H9 (cell line): Measurements from ENCODE around the gene TCF15. TPM values are rescaled to one million over a fixed set of nuclear protein-coding genes. Genes with fewer than 3 reads are reported as not detected.

Experiments used
- DNase-seq: peaks from one replicate; pipeline ENCODE4 v3.0.0-alpha.2; 2017
- H2AFZ ChIP-seq: one replicate; pipeline ENCODE4 v1.6.1; 2013; ENCODE audit warnings: mild to moderate bottlenecking, low read length, control low read depth, moderate library complexity
- H2AK5ac ChIP-seq: 2 replicates; pipeline ENCODE4 v1.6.1; 2013; ENCODE audit warnings: low read length, control low read depth, mixed read lengths; ENCODE audit not compliant: insufficient read length
- H2BK120ac ChIP-seq: one replicate; pipeline ENCODE4 v1.6.1; 2013; ENCODE audit warnings: low read depth, mild to moderate bottlenecking, low read length, control low read depth, inconsistent platforms; ENCODE audit not compliant: poor library complexity, severe bottlenecking
- H2BK12ac ChIP-seq: 2 replicates; pipeline ENCODE4 v1.6.1; 2013; ENCODE audit warnings: low read length, control low read depth, mixed read lengths, low read depth; ENCODE audit not compliant: insufficient read length
- H2BK15ac ChIP-seq: 2 replicates; pipeline ENCODE4 v1.6.1; 2013; ENCODE audit warnings: low read depth, low read length, control low read depth
- H2BK20ac ChIP-seq: one replicate; pipeline ENCODE4 v1.6.1; 2013; ENCODE audit warnings: low read depth, mild to moderate bottlenecking, low read length, control low read depth, inconsistent platforms; ENCODE audit not compliant: poor library complexity, severe bottlenecking
- H2BK5ac ChIP-seq: 2 replicates; pipeline ENCODE4 v1.6.1; 2013; ENCODE audit warnings: low read length, control low read depth, mixed read lengths; ENCODE audit not compliant: insufficient read length
- H3K14ac ChIP-seq: 2 replicates; pipeline ENCODE4 v1.6.1; 2013; ENCODE audit warnings: low read length, control low read depth; ENCODE audit not compliant: insufficient read depth
- H3K18ac ChIP-seq: 2 replicates; pipeline ENCODE4 v1.6.1; 2013; ENCODE audit warnings: low read depth, mild to moderate bottlenecking, mixed read lengths, low read length, control low read depth; ENCODE audit not compliant: insufficient read length
- H3K23ac ChIP-seq: 2 replicates; pipeline ENCODE4 v1.6.1; 2013; ENCODE audit warnings: low read length, control low read depth, mixed read lengths, low read depth; ENCODE audit not compliant: insufficient read length
- H3K23me2 ChIP-seq: 2 replicates; pipeline ENCODE4 v1.6.1; 2013; ENCODE audit warnings: low read depth, mild to moderate bottlenecking, mixed read lengths, low read length, control low read depth; ENCODE audit not compliant: insufficient read length, poor library complexity, severe bottlenecking
- H3K27ac ChIP-seq: 2 replicates; pipeline ENCODE4 v1.5.1; 2013; ENCODE audit warnings: low read length, control low read depth, mixed read lengths, low read depth; ENCODE audit not compliant: insufficient read length
- H3K27me3 ChIP-seq: 2 replicates; pipeline ENCODE4 v1.6.1; 2013; ENCODE audit warnings: low read length, control low read depth, inconsistent platforms; ENCODE audit not compliant: insufficient read depth
- H3K4ac ChIP-seq: 2 replicates; pipeline ENCODE4 v1.6.1; 2013; ENCODE audit warnings: low read depth, mild to moderate bottlenecking, control low read depth, inconsistent platforms, low read length, moderate library complexity
- H3K4me1 ChIP-seq: 2 replicates; pipeline ENCODE4 v1.6.1; 2013; ENCODE audit warnings: low read length, control low read depth, inconsistent platforms; ENCODE audit not compliant: insufficient read depth
- H3K4me2 ChIP-seq: 2 replicates; pipeline ENCODE4 v1.6.1; 2013; ENCODE audit warnings: low read length, control low read depth, mixed read lengths; ENCODE audit not compliant: insufficient read length, insufficient read depth
- H3K56ac ChIP-seq: 2 replicates; pipeline ENCODE4 v1.6.1; 2013; ENCODE audit warnings: low read depth, mild to moderate bottlenecking, mixed read lengths, low read length, control low read depth; ENCODE audit not compliant: insufficient read length
- H3K79me1 ChIP-seq: 2 replicates; pipeline ENCODE4 v1.6.1; 2013; ENCODE audit warnings: low read depth, mild to moderate bottlenecking, moderate library complexity, low read length, control low read depth, inconsistent platforms; ENCODE audit not compliant: insufficient read depth, poor library complexity, severe bottlenecking
- H3K79me2 ChIP-seq: 2 replicates; pipeline ENCODE4 v1.6.1; 2013; ENCODE audit warnings: low read length, control low read depth, inconsistent platforms; ENCODE audit not compliant: insufficient read depth
- H3K9ac ChIP-seq: 2 replicates; pipeline ENCODE4 v1.6.1; 2013; ENCODE audit warnings: low read length, control low read depth, mixed read lengths; ENCODE audit not compliant: insufficient read length; ENCODE audit errors: extremely low read depth
- H3K9me3 ChIP-seq: one replicate; pipeline ENCODE4 v1.6.1; 2013; ENCODE audit warnings: low read depth, low read length, inconsistent platforms; ENCODE audit not compliant: control insufficient read depth
- H3T11ph ChIP-seq: one replicate; pipeline ENCODE4 v1.6.1; 2013; ENCODE audit warnings: mild to moderate bottlenecking, low read length, control low read depth, inconsistent platforms
- H4K20me1 ChIP-seq: one replicate; pipeline ENCODE4 v1.6.1; 2013; ENCODE audit not compliant: control insufficient read depth, insufficient read length, insufficient read depth
- H4K5ac ChIP-seq: 2 replicates; pipeline ENCODE4 v1.6.1; 2013; ENCODE audit warnings: low read depth, mild to moderate bottlenecking, mixed read lengths, low read length, control low read depth; ENCODE audit not compliant: insufficient read length
- H4K8ac ChIP-seq: replicated peaks from 2 replicates; pipeline ENCODE4 v1.6.1; 2013; ENCODE audit warnings: low read length, control low read depth, mixed read lengths, low read depth; ENCODE audit not compliant: insufficient read length
- H4K91ac ChIP-seq: 2 replicates; pipeline ENCODE4 v1.6.1; 2013; ENCODE audit warnings: low read depth, mild to moderate bottlenecking, moderate library complexity, mixed read lengths, low read length, control low read depth; ENCODE audit not compliant: insufficient read length
- H3K27ac Mint-ChIP-seq, 3 experiments: 2 replicates in 2 of 3; 3 replicates in 1 of 3; pipeline ENCODE4 v1.8.0; 2020 to 2021; ENCODE audit warnings: mixed read lengths in 3 of 3, mild to moderate bottlenecking in 1 of 3, moderate library complexity in 1 of 3
- H3K27me3 Mint-ChIP-seq: 2 replicates; pipeline ENCODE4 v1.8.0; 2021; ENCODE audit warnings: low read depth, mild to moderate bottlenecking, moderate library complexity, mixed read lengths
- H3K36me3 Mint-ChIP-seq, 3 experiments: 2 replicates in 2 of 3; 3 replicates in 1 of 3; pipeline ENCODE4 v1.8.0; 2020 to 2021; ENCODE audit warnings: low read depth in 3 of 3, mixed read lengths in 3 of 3; ENCODE audit not compliant: insufficient read depth in 1 of 3
- H3K4me1 Mint-ChIP-seq, 2 experiments: 2 replicates each; pipeline ENCODE4 v1.8.0; 2020; ENCODE audit warnings: mixed read lengths in 2 of 2
- H3K4me3 Mint-ChIP-seq, 2 experiments: 2 replicates in 1 of 2; 3 replicates in 1 of 2; pipeline ENCODE4 v1.8.0; 2020 to 2021; ENCODE audit warnings: mild to moderate bottlenecking in 2 of 2, mixed read lengths in 2 of 2, moderate library complexity in 1 of 2
- H3K9me3 Mint-ChIP-seq, 2 experiments: 2 replicates in 1 of 2; 3 replicates in 1 of 2; pipeline ENCODE4 v1.8.0; 2020; ENCODE audit warnings: mild to moderate bottlenecking in 2 of 2, mixed read lengths in 2 of 2, moderate library complexity in 1 of 2
- CTCF ChIP-seq: fragments of 200-600 bp; sonication (generic); conservative IDR thresholded peaks from 3 replicates; pipeline ENCODE4 v1.8.0; 2021; ENCODE audit warnings: antibody characterized with exemption, mild to moderate bottlenecking
- WGBS: extraction: QIAGEN DNeasy Blood & Tissue Kit; methylation state at CpG from one replicate; pipeline ENCODE4 v1.1.7; 2013; ENCODE audit warnings: missing lambda C conversion rate, low lambda C conversion rate, mixed read lengths; ENCODE audit not compliant: insufficient read length; ENCODE audit errors: extremely low coverage; 5-methylcytosine and 5-hydroxymethylcytosine counted together
- total RNA-seq: library from RNA; stranded (reverse); gene quantifications from 2 replicates; pipeline ENCODE4 v1.2.1, GENCODE V29; 2021

TCF15 gene
- total RNA-seq, 1 experiment from 2014 or later = 2.0 TPM

DNA sequence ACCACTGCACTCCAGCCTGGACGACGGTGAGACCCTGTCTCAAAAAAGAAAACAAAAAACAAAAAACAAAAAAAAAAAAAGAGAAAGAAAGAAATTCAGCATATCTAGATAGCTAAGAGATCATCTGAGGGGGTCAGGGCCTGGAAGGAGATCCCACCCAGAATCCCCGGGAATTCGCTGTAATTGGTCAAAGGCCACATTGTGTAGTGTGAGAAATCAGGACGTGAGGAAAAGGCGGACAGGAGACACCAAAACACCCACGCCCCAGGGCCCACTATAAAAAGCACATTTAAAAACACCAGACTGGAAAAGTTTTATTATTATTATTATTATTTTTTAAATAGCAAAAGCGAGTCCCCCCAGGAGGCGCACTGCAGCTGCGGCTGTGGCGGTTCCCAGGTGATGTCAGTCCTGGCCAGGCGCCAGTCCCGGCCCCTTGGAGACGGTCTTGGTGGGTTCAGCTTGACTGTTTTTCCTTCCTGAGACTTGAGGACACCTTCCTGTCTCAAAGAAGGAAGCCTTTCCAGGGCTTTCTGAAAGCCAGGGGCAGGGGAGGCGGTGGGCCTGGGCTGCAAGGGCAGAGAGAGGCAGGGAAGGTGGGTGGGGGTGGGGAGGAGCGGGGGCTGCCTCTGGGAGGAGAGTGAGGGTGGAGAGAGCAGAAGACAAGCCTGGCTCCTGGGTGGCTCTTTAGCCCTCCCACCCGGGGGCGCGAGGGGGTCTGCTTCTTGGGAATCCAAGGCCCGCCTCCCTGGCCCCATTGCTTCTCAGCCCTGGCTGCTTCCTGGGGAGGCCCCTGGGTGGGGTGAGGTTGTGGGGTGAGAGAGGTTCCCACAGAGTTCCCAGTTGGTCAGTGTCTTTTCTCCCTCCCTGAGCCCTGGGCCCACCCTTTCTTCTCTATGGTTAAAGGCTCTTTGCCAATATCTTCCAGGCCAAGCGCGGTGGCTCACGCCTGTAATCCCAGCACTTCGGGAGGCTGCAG lies 14.5 kb downstream of the TCF15 start:
- H2BK120ac ChIP-seq = no peak overlapping the region
- no peak overlapping the region for H4K5ac ChIP-seq
- no peak for TF ChIP-seq CTCF
- DNase-seq = no peak
- no peak overlapping the region for H2AFZ ChIP-seq
- H3K27ac ChIP-seq = no peak overlapping the region
- H3K18ac ChIP-seq = peak overlapping the region; percentile 11
- peaks cover 4% of the 10 kb centered on the region for H3K27me3 Mint-ChIP-seq
- H2BK20ac ChIP-seq = no peak overlapping the region
- H3K79me1 ChIP-seq = no peaks in the 10 kb centered on the region
- no peak overlapping the region for H3K4ac ChIP-seq
- no peak overlapping the region for H3K4me2 ChIP-seq
- H3K4me3 Mint-ChIP-seq = no peak overlapping the region; a peak in 1 of 5 replicates
- no peak overlapping the region for H4K8ac ChIP-seq
- no peak overlapping the region for H3K9ac ChIP-seq
- no peaks in the 10 kb centered on the region for H3K23me2 ChIP-seq
- no peak overlapping the region for H3K56ac ChIP-seq
- H3K14ac ChIP-seq = no peak overlapping the region
- H4K20me1 ChIP-seq = no peaks in the 10 kb centered on the region
- no peak overlapping the region for H2BK15ac ChIP-seq
- H3K4me1 Mint-ChIP-seq = peaks cover 4 to 5% of the 10 kb centered on the region in 2 experiments; a peak in 3 of 4 replicates
- H3K23ac ChIP-seq = no peak overlapping the region
- no peaks in the 10 kb centered on the region for H3K79me2 ChIP-seq
- no CpG with 5 or more reads among the region's 24 CpGs for WGBS
- no peak overlapping the region for H3K27ac Mint-ChIP-seq
- H4K91ac ChIP-seq = no peak overlapping the region
- H3K36me3 Mint-ChIP-seq = no peaks in the 10 kb centered on the region
- H3K9me3 Mint-ChIP-seq = no peaks in the 10 kb centered on the region
- no peaks in the 10 kb centered on the region for H3K4me1 ChIP-seq
- no peaks in the 10 kb centered on the region for H3K27me3 ChIP-seq
- H2BK5ac ChIP-seq = no peak overlapping the region
- no peak overlapping the region for H2BK12ac ChIP-seq
- H3T11ph ChIP-seq = no peak overlapping the region
- H3K9me3 ChIP-seq = no peaks in the 10 kb centered on the region
- H2AK5ac ChIP-seq = no peak overlapping the region
